Esophagus mucosa (tissue), 1 donor: Measurements from ENCODE around the gene OBSCN. TPM values are rescaled to one million over a fixed set of nuclear protein-coding genes. Genes with fewer than 3 reads are reported as not detected.

Source experiments
- ATAC-seq: fragments of 200-7000 bp; cut with Tn5 transposase; one replicate; pipeline ENCODE4 v1.9.1; 2020
- total RNA-seq: library from RNA; stranded (reverse); gene quantifications from one replicate; pipeline ENCODE4 v1.2.4, GENCODE V29; 2023
- donor health status: DM: yes; HTN: yes; CAD: no.

Gene OBSCN
- total RNA-seq, 1 donor from 2014 or later: 9.8 TPM

GRCh38 chr1:228381356-228381755 is 173.5 kb downstream of the OBSCN start:
- no peak for ATAC-seq

GRCh38 chr1:228383773-228384172 is 175.9 kb downstream of the OBSCN start:
- ATAC-seq: no peak

- ATAC-seq: no peak
Observed at GRCh38 chr1:228385232-228385631, 177.4 kb downstream of the OBSCN start.

- ATAC-seq: no peak
Observed at GRCh38 chr1:228387321-228387720, 179.5 kb downstream of the OBSCN start.

GRCh38 chr1:228390649-228391048 is 182.8 kb downstream of the OBSCN start:
- no peak for ATAC-seq

GRCh38 chr1:228391411-228392020 is 183.7 kb downstream of the OBSCN start:
- ATAC-seq: peak; percentile 24

GRCh38 chr1:228392111-228392936 is 184.5 kb downstream of the OBSCN start:
- ATAC-seq: no peak

GRCh38 chr1:228393268-228393701 is 185.4 kb downstream of the OBSCN start:
- peak; percentile 58 for ATAC-seq

GRCh38 chr1:228393811-228394570 is 186.1 kb downstream of the OBSCN start:
- no peak for ATAC-seq

GRCh38 chr1:228394571-228395394 is 186.9 kb downstream of the OBSCN start:
- ATAC-seq: no peak

GRCh38 chr1:228396770-228397662 is 189.2 kb downstream of the OBSCN start:
- no peak for ATAC-seq

GRCh38 chr1:228397966-228398365 is 190.1 kb downstream of the OBSCN start:
- no peak for ATAC-seq

GRCh38 chr1:228398741-228399461 is 191.1 kb downstream of the OBSCN start:
- ATAC-seq: no peak

GRCh38 chr1:228399531-228400236 is 191.8 kb downstream of the OBSCN start:
- ATAC-seq: no peak

- no peak for ATAC-seq
Observed at GRCh38 chr1:228400237-228400651, 192.4 kb downstream of the OBSCN start.

- ATAC-seq: no peak
Observed at GRCh38 chr1:228400692-228401454, 193.0 kb downstream of the OBSCN start.

- ATAC-seq: no peak
Observed at GRCh38 chr1:228401782-228402640, 194.2 kb downstream of the OBSCN start.

- ATAC-seq: peak; percentile 67
Observed at GRCh38 chr1:228402641-228403025, 194.8 kb downstream of the OBSCN start.
